Endothelial cell (in vitro differentiated cells): ENCODE measurements around the gene SCUBE2. TPM values are rescaled to one million over a fixed set of nuclear protein-coding genes. Genes with fewer than 3 reads are reported as not detected.

Experiments
- DNase-seq: peaks from one replicate; pipeline ENCODE4 v3.0.0; 2021; ENCODE audit warnings: low spot score
- H3K27ac Mint-ChIP-seq: one replicate; pipeline ENCODE4 v1.8.0; 2021; ENCODE audit warnings: mixed read lengths, inconsistent platforms; ENCODE audit not compliant: unreplicated experiment
- H3K27me3 Mint-ChIP-seq: one replicate; pipeline ENCODE4 v1.8.0; 2021; ENCODE audit warnings: mild to moderate bottlenecking, moderate library complexity, mixed read lengths, inconsistent platforms; ENCODE audit not compliant: unreplicated experiment
- H3K36me3 Mint-ChIP-seq: one replicate; pipeline ENCODE4 v1.8.0; 2021; ENCODE audit warnings: mild to moderate bottlenecking, low read depth, mixed read lengths, inconsistent platforms; ENCODE audit not compliant: unreplicated experiment
- H3K4me1 Mint-ChIP-seq: one replicate; pipeline ENCODE4 v1.8.0; 2021; ENCODE audit warnings: mild to moderate bottlenecking, mixed read lengths, inconsistent platforms; ENCODE audit not compliant: unreplicated experiment
- H3K4me3 Mint-ChIP-seq: one replicate; pipeline ENCODE4 v1.8.0; 2021; ENCODE audit warnings: mild to moderate bottlenecking, mixed read lengths, inconsistent platforms; ENCODE audit not compliant: unreplicated experiment
- H3K9me3 Mint-ChIP-seq: one replicate; pipeline ENCODE4 v1.8.0; 2021; ENCODE audit warnings: mixed read lengths, inconsistent platforms; ENCODE audit not compliant: unreplicated experiment
- long read RNA-seq: library from polyadenylated mRNA; unstranded; transcript quantifications from one replicate; pipeline ENCODE4 v2.0.0, GENCODE V29; 2020; ENCODE audit not compliant: unreplicated experiment
- total RNA-seq: library from RNA; stranded (reverse); fragmentation: NEBNext Ultra II Directional; extraction: Animal tissue kit (Norgen Biotek cat#: 25700); gene quantifications from one replicate; pipeline ENCODE4 v1.2.1, GENCODE V29; 2021; ENCODE audit not compliant: unreplicated experiment
- TF ChIP-seq, protein P1 (sequence below): fragments of 200-600 bp; sonication (generic); IDR thresholded peaks from one replicate; pipeline ENCODE4 v1.5.0; 2021; ENCODE audit warnings: antibody characterized with exemption; ENCODE audit not compliant: unreplicated experiment

SCUBE2 gene
- 2.4 TPM for total RNA-seq
- long read RNA-seq, partial matches to known transcripts = 0 of 2 reads
- long read RNA-seq, other reads (novel, unspliced or antisense) = 1 of 2 reads

DNA sequence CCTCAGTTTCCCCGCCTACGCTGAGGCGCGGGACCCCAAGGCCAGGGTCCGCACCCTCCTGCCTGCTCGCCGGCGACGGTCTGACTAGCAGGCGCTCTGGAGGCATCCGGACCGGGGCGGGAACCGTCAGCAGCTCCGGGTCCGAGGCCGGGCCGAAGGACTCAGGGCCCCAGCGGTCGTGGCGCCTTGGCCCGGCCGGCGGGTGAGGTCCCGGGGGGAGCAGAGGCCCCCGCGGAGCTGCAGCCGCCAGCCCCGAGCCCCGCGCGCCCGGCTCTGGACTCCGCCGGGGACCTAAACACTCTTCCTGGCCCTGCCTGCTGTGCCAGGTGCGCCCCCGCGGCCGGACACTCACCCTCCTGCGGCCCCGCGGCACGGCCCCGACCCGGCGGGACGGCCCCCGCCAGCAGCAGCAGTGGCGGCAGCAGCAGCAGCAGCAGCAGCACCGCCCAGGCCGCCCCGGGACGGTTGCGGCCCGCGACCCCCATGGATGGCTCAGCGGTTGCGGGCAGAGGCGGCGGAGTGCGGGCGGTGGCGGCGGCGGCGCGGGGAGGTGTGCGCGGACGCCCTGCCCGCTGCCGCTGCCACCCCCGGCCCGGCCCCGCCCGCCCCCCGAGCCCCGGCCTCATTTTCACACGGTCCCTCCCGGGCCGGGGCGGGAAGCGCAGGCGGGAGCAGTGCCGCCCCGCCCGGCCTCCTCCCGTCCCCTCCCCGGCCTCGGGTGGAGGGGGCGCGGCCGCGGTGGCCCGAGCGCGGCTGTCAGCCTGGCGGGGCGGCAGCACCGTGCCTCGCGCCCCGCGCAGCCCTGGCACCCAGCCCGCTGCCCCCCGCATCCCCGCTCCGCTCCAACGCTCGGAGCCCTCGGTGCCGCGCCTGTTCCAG is at the start of gene SCUBE2:
Gene SCUBE2 (minus strand): TSS at position 556 of the 879 bp plus-strand sequence. CDS start 71 bp downstream, at position 485.
- Mint-ChIP-seq H3K4me1 (no peaks in the 10 kb centered on the region), H3K36me3 (no peaks in the 10 kb centered on the region), H3K4me3 (peak within 1 kb of the TSS; percentile 77), H3K27me3 (peaks cover 11% of the 10 kb centered on the region), H3K9me3 (no peaks in the 10 kb centered on the region), H3K27ac (no peak within 1 kb of the TSS)
- DNase-seq = peak; percentile 24
- TF ChIP-seq, protein P1, sequence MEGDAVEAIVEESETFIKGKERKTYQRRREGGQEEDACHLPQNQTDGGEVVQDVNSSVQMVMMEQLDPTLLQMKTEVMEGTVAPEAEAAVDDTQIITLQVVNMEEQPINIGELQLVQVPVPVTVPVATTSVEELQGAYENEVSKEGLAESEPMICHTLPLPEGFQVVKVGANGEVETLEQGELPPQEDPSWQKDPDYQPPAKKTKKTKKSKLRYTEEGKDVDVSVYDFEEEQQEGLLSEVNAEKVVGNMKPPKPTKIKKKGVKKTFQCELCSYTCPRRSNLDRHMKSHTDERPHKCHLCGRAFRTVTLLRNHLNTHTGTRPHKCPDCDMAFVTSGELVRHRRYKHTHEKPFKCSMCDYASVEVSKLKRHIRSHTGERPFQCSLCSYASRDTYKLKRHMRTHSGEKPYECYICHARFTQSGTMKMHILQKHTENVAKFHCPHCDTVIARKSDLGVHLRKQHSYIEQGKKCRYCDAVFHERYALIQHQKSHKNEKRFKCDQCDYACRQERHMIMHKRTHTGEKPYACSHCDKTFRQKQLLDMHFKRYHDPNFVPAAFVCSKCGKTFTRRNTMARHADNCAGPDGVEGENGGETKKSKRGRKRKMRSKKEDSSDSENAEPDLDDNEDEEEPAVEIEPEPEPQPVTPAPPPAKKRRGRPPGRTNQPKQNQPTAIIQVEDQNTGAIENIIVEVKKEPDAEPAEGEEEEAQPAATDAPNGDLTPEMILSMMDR = no peak

DNA sequence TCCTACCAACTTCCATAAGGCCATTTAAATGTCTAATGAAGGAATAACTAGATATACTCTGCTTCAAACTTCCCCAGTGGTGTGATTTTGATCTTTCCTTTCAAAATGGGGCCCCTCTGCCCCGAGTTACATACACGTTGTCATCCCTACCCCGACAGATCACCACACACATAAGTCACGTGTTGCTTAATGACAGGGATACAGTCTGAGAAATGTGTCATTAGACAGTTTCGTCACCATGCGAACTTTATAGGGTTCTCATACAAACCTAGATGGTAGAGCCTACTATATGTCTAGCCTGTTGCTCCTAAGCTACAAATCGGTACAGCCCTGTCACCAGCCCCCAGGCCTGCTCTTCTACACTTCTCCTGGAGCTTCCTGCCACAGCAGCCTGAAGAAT is 49.8 kb upstream of the SCUBE2 start:
- Mint-ChIP-seq H3K36me3 (peaks cover 43% of the 10 kb centered on the region), H3K27me3 (peaks cover 1% of the 10 kb centered on the region), H3K27ac (no peak overlapping the region), H3K9me3 (no peaks in the 10 kb centered on the region), H3K4me1 (peaks cover 5% of the 10 kb centered on the region), H3K4me3 (peak overlapping the region; percentile 24)
- TF ChIP-seq, protein P1 = no peak
- no peak for DNase-seq

DNA sequence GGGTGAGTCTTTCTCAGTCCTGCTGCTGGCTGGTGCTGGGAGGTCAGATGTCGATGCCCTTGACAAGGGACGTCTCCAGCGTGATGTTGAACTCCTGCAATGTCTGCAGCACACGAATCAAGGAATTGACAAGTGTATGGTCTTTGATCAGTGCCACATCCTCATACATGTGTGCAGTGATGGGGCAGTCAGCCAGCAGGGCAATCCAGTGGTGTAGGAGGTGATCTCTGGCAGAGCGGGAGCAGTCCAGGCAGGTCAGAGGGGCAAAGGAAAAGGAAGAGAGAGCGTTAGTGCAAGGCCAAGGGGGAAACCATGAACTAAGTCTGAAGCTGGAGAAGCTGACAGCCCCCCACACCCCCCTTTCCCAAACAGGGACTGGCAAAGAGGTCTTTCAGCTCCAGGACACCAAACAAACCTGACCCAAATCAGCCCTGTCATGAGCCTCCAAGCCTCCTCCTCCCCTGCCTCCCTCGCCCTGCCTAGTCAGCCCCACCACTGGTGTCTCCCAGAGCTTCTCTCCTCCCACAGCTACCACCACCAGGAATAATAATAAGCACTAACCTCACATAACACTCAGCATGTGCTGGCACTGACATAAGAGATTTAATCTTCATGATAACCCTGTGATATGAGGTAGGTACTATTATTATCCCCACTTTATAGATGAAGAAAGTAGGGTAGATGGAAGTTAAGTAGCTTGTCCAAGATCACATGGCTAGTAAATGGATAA is 48.4 kb upstream of the SCUBE2 start:
- TF ChIP-seq, protein P1 = no peak
- DNase-seq = no peak
- Mint-ChIP-seq H3K27ac (no peak overlapping the region), H3K4me3 (peak overlapping the region; percentile 35), H3K9me3 (no peaks in the 10 kb centered on the region), H3K27me3 (peaks cover 1% of the 10 kb centered on the region), H3K4me1 (peaks cover 5% of the 10 kb centered on the region), H3K36me3 (peaks cover 43% of the 10 kb centered on the region)

DNA sequence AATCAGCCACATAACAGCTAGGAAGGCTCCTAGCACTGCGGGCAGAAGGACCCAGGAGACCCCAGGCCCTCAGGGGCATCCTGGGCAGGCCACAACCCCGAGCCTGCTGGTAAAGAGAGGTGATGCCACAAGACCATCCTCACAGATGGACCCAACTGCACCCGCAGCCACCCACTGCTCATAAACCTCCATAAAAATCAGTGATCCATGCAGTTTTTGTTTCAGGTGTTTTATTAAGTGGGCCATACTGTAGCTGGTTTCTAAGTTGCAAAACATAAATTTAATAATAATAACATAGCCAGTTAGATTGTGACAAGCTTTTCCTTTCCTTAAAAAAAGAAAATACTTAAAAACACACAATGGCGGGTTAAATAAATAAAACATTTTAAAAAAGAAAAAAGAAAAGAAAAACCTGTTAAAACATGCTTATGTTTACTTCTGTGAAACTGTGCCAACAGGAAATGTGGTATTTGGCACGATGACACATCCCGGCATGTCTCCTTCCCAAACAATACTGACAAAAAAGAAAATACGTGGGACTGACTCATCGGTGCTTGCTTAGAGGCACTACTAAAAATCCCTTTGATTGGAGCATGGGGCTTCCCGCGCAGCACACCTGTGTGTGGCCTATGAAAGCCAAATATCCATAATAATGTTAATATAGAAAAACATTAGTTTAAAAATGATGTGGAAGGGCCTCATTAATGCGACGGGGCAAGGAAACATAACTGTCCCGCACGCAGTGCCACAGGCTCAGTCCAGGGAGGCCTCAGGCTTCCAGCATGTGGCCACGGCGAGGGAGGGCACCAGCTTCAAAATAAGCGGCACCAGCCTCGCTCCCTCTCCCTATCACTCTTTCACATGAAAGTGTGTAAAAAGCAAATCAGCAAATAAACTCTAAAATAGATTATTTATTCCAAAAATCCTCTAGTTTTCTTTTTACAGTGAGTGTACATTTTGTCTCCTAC is 47.5 kb upstream of the SCUBE2 start:
- no peak overlapping the region for H3K27ac Mint-ChIP-seq
- H3K4me1 Mint-ChIP-seq = peaks cover 5% of the 10 kb centered on the region
- TF ChIP-seq, protein P1 = no peak
- H3K4me3 Mint-ChIP-seq = no peak overlapping the region
- no peak for DNase-seq
- H3K9me3 Mint-ChIP-seq = no peaks in the 10 kb centered on the region
- H3K27me3 Mint-ChIP-seq = peaks cover 1% of the 10 kb centered on the region
- H3K36me3 Mint-ChIP-seq = peaks cover 46% of the 10 kb centered on the region
